DMS53 treated with DMSO at 0.1 percent for 48 hours (cell line): ENCODE measurements around the gene USP17L5.
"Not testable (repeated sequence)": the region's sequence is repeated elsewhere in the genome, so short reads cannot be mapped to it uniquely, and the experiment has no call there.

ENCODE experiments used
- DNase-seq: peaks from one replicate; lab custom pipeline; 2025; ENCODE audit not compliant: unreplicated experiment; lab: John Stamatoyannopoulos, UW

The USP17L5 gene

GRCh38 chr4:9339103-9339502 lies at the start of gene USP17L5:
USP17L5 (plus strand) TSS chr4:9339403; CDS start chr4:9339403, 0 bp downstream.
- not testable (repeated sequence) for DNase-seq

- DNase-seq = not testable (repeated sequence)
Observed at GRCh38 chr4:9324191-9324590, 15.0 kb upstream of the USP17L5 start.

- not testable (repeated sequence) for DNase-seq
Observed at GRCh38 chr4:9324865-9325264, 14.3 kb upstream of the USP17L5 start, which contains the start of gene USP17L24. USP17L24 (plus strand) TSS chr4:9325165; CDS start chr4:9325165, 0 bp downstream.

- DNase-seq = not testable (repeated sequence)
Observed at GRCh38 chr4:9329611-9330010, 9.6 kb upstream of the USP17L5 start, which contains the start of gene USP17L25. USP17L25 (plus strand) TSS chr4:9329911; CDS start chr4:9329911, 0 bp downstream.

GRCh38 chr4:9334358-9334757 lies 4.8 kb upstream of the USP17L5 start, which contains the start of gene USP17L26:
USP17L26 (plus strand) TSS chr4:9334658; CDS start chr4:9334658, 0 bp downstream.
- not testable (repeated sequence) for DNase-seq

- not testable (repeated sequence) for DNase-seq
Observed at GRCh38 chr4:9343848-9344247, 4.6 kb downstream of the USP17L5 start, which contains the start of gene USP17L27. USP17L27 (plus strand) TSS chr4:9344148; CDS start chr4:9344148, 0 bp downstream.

GRCh38 chr4:9348593-9348992 lies 9.4 kb downstream of the USP17L5 start, which contains the start of gene USP17L28:
USP17L28 (plus strand) TSS chr4:9348893; CDS start chr4:9348893, 0 bp downstream.
- not testable (repeated sequence) for DNase-seq

GRCh38 chr4:9350866-9351265 lies 11.7 kb downstream of the USP17L5 start:
- DNase-seq = not testable (repeated sequence)

GRCh38 chr4:9353338-9353737 lies 14.1 kb downstream of the USP17L5 start, which contains the start of gene USP17L29:
USP17L29 (plus strand) TSS chr4:9353638; CDS start chr4:9353638, 0 bp downstream.
- DNase-seq = not testable (repeated sequence)

- not testable (repeated sequence) for DNase-seq
Observed at GRCh38 chr4:9362829-9363228, 23.6 kb downstream of the USP17L5 start, which contains the start of gene USP17L30. USP17L30 (plus strand) TSS chr4:9363129; CDS start chr4:9363129, 0 bp downstream.

- not testable (repeated sequence) for DNase-seq
Observed at GRCh38 chr4:9379881-9380280, 40.7 kb downstream of the USP17L5 start.

- DNase-seq = not testable (repeated sequence)
Observed at GRCh38 chr4:9381012-9381534, 41.9 kb downstream of the USP17L5 start.

GRCh38 chr4:9384126-9384525 lies 44.9 kb downstream of the USP17L5 start:
- no peak for DNase-seq

- not testable (repeated sequence) for DNase-seq
Observed at GRCh38 chr4:9389001-9389400, 49.8 kb downstream of the USP17L5 start.
